Mesothelial cell of epicardium (in vitro differentiated cells): ENCODE results near the gene HDDC3. TPM values are rescaled to one million over a fixed set of nuclear protein-coding genes. Genes with fewer than 3 reads are reported as not detected.
A peak's percentile ranks its signal among the peaks of the same experiment; 100 is the strongest.

Source experiments
- DNase-seq, 2 experiments: peaks; one replicate each; pipeline ENCODE4 v3.0.0; 2021; ENCODE audit warnings: low spot score in 2 of 2; ENCODE audit not compliant: unreplicated experiment in 2 of 2
- H3K27ac Mint-ChIP-seq: 2 replicates; pipeline ENCODE4 v1.8.0; 2021; ENCODE audit warnings: mixed read lengths
- H3K27me3 Mint-ChIP-seq: 2 replicates; pipeline ENCODE4 v1.8.0; 2021; ENCODE audit warnings: low read depth, mixed read lengths
- H3K36me3 Mint-ChIP-seq: 2 replicates; pipeline ENCODE4 v1.8.0; 2021; ENCODE audit warnings: mixed read lengths
- H3K4me1 Mint-ChIP-seq: 2 replicates; pipeline ENCODE4 v1.8.0; 2021; ENCODE audit warnings: mixed read lengths
- H3K4me3 Mint-ChIP-seq: 2 replicates; pipeline ENCODE4 v1.8.0; 2021; ENCODE audit warnings: mild to moderate bottlenecking, moderate library complexity, mixed read lengths
- H3K9me3 Mint-ChIP-seq: 2 replicates; pipeline ENCODE4 v1.8.0; 2021; ENCODE audit warnings: mixed read lengths
- CTCF ChIP-seq: fragments of 200-600 bp; sonication (generic); IDR thresholded peaks from one replicate; pipeline ENCODE4 v1.5.0; 2021; ENCODE audit warnings: antibody characterized with exemption; ENCODE audit not compliant: unreplicated experiment
- total RNA-seq: library from RNA; stranded (reverse); gene quantifications from 3 replicates; pipeline ENCODE4 v1.2.1, GENCODE V29; 2021

Gene HDDC3
- total RNA-seq, 1 donor from 2014 or later = 11.9 TPM

DNA sequence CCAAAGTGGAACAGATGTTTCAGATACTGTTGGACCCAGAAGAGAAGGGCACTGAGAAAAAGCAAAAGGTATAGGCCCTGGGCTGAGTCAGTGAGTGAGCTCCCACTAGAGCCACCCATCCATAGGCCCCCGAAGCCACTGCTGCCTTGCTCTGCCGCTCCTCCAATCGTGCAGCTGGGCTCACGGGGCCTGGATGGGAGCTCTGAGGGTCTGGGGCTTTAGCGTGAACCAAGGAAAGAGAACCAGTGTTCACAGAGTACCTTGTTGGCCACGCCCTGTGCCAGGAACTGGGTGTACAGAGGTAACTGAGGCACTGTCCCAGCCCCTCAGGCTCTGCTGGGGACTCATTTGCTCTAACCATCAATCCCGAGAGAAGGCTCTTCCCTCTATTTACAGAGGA is 7.4 kb upstream of the HDDC3 start:
- TF ChIP-seq CTCF = no peak
- Mint-ChIP-seq H3K4me3 (no peak overlapping the region), H3K4me1 (peaks cover 12% of the 10 kb centered on the region), H3K27me3 (no peaks in the 10 kb centered on the region), H3K27ac (no peak overlapping the region), H3K9me3 (no peaks in the 10 kb centered on the region), H3K36me3 (peaks cover 34% of the 10 kb centered on the region)
- no peak for DNase-seq

DNA sequence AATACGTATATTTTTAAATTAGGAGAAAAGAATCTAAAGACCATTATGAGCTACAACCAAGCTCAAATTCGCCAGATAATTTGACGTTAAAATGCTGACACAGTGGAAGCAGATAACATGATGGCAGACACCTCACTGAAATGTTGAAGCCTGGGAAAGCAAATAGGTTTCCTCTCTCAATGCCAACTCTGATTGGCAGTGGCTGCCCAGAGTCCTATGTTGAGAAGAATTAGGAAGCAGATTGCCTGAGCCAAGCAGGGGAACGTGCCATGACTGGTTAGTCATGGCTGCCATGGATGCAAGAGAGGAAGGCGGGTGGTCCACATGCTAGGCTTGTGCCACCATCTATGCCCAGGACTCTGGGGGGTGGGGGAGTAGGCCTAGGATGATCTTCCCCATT is 5.9 kb upstream of the HDDC3 start:
- DNase-seq = no peak
- H3K4me3 Mint-ChIP-seq = no peak overlapping the region
- peaks cover 17% of the 10 kb centered on the region for H3K4me1 Mint-ChIP-seq
- no peaks in the 10 kb centered on the region for H3K9me3 Mint-ChIP-seq
- peaks cover 28% of the 10 kb centered on the region for H3K36me3 Mint-ChIP-seq
- TF ChIP-seq CTCF = no peak
- no peak overlapping the region for H3K27ac Mint-ChIP-seq
- H3K27me3 Mint-ChIP-seq = no peaks in the 10 kb centered on the region

DNA sequence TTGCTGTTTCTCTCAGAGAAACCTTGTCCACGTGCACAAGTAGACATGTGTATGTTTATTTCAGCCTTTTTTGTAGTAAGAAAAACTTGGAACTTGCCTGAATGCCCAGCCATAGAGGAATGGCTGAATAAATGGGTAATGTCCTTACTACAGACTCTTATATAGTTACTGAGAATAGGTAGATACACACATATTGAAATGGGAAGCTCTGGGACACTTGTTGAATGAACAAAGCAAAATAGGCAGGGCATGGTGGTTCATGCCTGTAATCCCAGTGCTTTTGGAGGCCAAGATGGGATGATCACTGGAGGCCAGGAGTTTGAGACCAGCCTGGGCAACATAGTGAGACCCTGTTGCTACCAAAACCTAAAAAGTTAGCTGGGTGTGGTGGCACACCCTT is 4.5 kb upstream of the HDDC3 start:
- Mint-ChIP-seq H3K4me1 (peaks cover 21% of the 10 kb centered on the region), H3K27ac (no peak overlapping the region), H3K36me3 (peaks cover 21% of the 10 kb centered on the region), H3K27me3 (no peaks in the 10 kb centered on the region), H3K9me3 (no peaks in the 10 kb centered on the region), H3K4me3 (peak overlapping the region; percentile 86)
- DNase-seq = no peak
- no peak for TF ChIP-seq CTCF

DNA sequence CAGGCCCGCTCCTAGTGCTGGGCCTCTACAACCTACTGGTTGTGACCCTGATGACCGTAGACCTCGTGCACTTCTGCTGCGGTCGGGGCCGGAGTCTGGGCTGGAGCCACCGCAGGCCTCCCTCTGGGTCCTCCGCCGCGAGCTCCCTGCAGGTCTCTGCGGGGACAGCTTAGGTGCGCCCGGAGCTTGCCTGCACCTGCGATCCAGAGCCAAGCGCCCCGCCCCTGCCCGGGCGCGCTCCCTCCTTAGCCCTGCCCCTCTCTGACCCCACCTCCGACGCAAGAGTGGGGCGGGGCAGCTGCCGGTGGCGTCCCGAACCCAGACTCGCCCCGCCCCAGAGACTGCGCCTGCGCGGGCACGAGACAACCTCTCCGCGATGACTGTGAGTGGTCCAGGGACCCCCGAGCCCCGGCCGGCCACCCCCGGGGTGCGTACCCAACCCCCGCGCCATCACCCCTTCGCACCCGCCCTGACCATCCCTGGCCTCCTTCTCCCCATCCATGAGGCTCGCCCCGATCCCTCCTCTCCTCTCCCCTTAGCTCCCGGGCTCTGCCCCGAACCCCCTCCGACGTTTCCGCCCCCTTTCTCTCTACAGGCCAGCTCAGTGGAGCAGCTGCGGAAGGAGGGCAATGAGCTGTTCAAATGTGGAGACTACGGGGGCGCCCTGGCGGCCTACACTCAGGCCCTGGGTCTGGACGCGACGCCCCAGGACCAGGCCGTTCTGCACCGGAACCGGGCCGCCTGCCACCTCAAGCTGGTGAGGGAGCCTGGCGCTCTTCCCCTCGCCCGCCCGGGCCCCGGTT is 2.8 kb upstream of the HDDC3 start, which contains the start of gene UNC45A:
TSS of gene UNC45A (plus strand) at position 337 of the 803 bp plus-strand sequence. CDS start at position 377, 40 bp downstream.
- Mint-ChIP-seq H3K4me3 (peak within 1 kb of the TSS; percentile 86), H3K27ac (peak within 1 kb of the TSS; percentile 94), H3K27me3 (no peaks in the 10 kb centered on the region), H3K4me1 (peaks cover 27% of the 10 kb centered on the region), H3K9me3 (no peaks in the 10 kb centered on the region), H3K36me3 (peaks cover 11% of the 10 kb centered on the region)
- peak; percentile 88 to 92 for DNase-seq
- no peak for TF ChIP-seq CTCF

DNA sequence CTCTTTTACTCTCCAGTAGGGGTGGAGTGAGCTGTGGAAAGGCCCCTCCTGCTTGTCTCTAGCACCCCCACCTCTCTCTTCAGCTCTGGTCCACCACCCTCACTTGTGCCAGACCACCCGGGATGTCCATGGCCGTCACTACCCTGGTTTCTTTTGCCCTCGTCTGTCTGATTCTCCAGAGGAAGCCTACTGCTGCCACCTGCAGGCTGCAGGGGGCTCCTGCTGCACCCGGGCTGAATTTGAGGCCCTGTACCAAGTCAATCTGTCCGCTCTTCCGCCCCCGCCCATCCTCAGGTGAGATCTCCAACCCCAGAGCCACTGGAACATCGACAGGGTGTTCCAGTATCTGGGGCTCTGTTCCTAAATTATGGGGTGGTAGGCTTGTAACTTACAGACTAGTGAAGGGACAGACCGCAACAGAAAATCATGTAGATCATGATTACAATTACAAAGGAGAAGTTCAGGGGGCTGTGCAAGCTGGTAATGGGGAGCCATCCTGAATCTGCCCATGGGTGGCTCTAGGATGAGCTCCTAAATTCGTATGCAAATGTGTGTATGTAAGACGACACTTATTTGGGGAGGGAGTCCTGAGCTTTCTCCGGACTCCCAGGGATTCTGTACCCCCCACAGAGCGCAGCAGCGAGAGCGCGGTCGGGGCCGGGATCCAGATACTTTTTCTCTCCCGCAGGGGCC is 2.1 kb upstream of the HDDC3 start:
- H3K4me1 Mint-ChIP-seq = peaks cover 27% of the 10 kb centered on the region
- H3K27ac Mint-ChIP-seq = peak overlapping the region; percentile 94
- H3K36me3 Mint-ChIP-seq = peaks cover 7% of the 10 kb centered on the region
- H3K4me3 Mint-ChIP-seq = peak overlapping the region; percentile 86
- DNase-seq = peak; percentile 54 to 83
- peak; percentile 57 for TF ChIP-seq CTCF
- H3K9me3 Mint-ChIP-seq = no peaks in the 10 kb centered on the region
- H3K27me3 Mint-ChIP-seq = no peaks in the 10 kb centered on the region
